DND-41 (cell line): ENCODE results near the gene LCN9.

Experiments
- CTCF ChIP-seq: IDR thresholded peaks from 2 replicates; pipeline ENCODE4 v1.5.1; 2012; ENCODE audit warnings: borderline replicate concordance, low read length, moderate library complexity, mild to moderate bottlenecking; ENCODE audit not compliant: poor library complexity, severe bottlenecking; ENCODE audit errors: extremely low read depth
- EZH2 ChIP-seq: IDR thresholded peaks from 3 replicates; pipeline ENCODE4 v1.6.1; 2012; ENCODE audit warnings: borderline replicate concordance, low read depth, mild to moderate bottlenecking, moderate library complexity, low read length, inconsistent platforms; ENCODE audit not compliant: severe bottlenecking

- TF ChIP-seq EZH2 (no peak), CTCF (no peak)
Measured at GRCh38 chr9:135663451-135663770, 302 bp downstream of the LCN9 start.
